Kidney (tissue), 14 donors: ENCODE measurements around the gene BZW2. TPM values are rescaled to one million over a fixed set of nuclear protein-coding genes. Genes with fewer than 3 reads are reported as not detected.

Experiments
- DNase-seq, 5 donors: peaks; one replicate each; pipeline ENCODE4 v3.0.0-alpha.2; 2013 to 2020
- FAIRE-seq: peaks from 2 replicates; lab custom pipeline; 2012; peaks lifted over from hg19 to GRCh38; lab: Jason Lieb, UNC
- H3K27ac ChIP-seq, 2 donors: one replicate each; pipeline ENCODE4 v1.7.0; 2013; ENCODE audit warnings: low read depth in 2 of 2, low read length in 2 of 2, inconsistent platforms in 1 of 2
- H3K27me3 ChIP-seq: one replicate; pipeline ENCODE4 v1.7.1; 2013; ENCODE audit warnings: low read length, inconsistent platforms; ENCODE audit not compliant: control insufficient read depth, insufficient read depth
- H3K36me3 ChIP-seq, 3 donors: one replicate each; pipeline versions ENCODE4 v1.7.0 to v1.7.1; 2013; ENCODE audit warnings: low read length in 3 of 3, control low read depth in 1 of 3, inconsistent platforms in 1 of 3; ENCODE audit not compliant: insufficient read depth in 3 of 3, control insufficient read depth in 2 of 3
- H3K4me1 ChIP-seq, 3 donors: one replicate each; pipeline versions ENCODE4 v1.7.0 to v1.7.1; 2013; ENCODE audit warnings: low read length in 3 of 3, inconsistent platforms in 1 of 3, low read depth in 1 of 3; ENCODE audit not compliant: control insufficient read depth in 2 of 3, insufficient read depth in 2 of 3
- H3K4me3 ChIP-seq, 3 donors: one replicate each; pipeline versions ENCODE4 v1.7.0 to v1.8.1; 2013; ENCODE audit warnings: low read length in 3 of 3, control low read depth in 1 of 3, inconsistent platforms in 1 of 3
- H3K9ac ChIP-seq, 3 donors: one replicate each; pipeline versions ENCODE4 v1.7.0 to v1.7.1; 2013; ENCODE audit warnings: low read length in 3 of 3, control low read depth in 1 of 3, inconsistent platforms in 1 of 3
- H3K9me3 ChIP-seq, 3 donors: one replicate each; pipeline versions ENCODE4 v1.7.0 to v1.7.1; 2013; ENCODE audit warnings: low read length in 3 of 3, control low read depth in 1 of 3, inconsistent platforms in 1 of 3; ENCODE audit not compliant: control insufficient read depth in 2 of 3, insufficient read depth in 1 of 3
- CTCF ChIP-seq: IDR thresholded peaks from 3 replicates; pipeline ENCODE4 v1.5.1; 2012; ENCODE audit warnings: mild to moderate bottlenecking, moderate library complexity, borderline replicate concordance; ENCODE audit not compliant: insufficient read depth; ENCODE audit errors: extremely low read depth
- intact Hi-C: fragments of 100-400 bp; cut with DNase I; formaldehyde crosslinking; loops from one replicate; pipeline ENCODE4 v1.11.1; 2022
- polyA plus RNA-seq: library from polyadenylated mRNA; stranded (reverse); fragments of 350-450 nt; fragmentation: Illumina TruSeq; extraction: RNeasy Lipid Tissue Mini Kit (QIAGEN cat#74804); gene quantifications from one replicate; pipeline ENCODE4 v1.2.3, GENCODE V29; 2014; ENCODE audit warnings: low read depth, low replicate concordance; ENCODE audit not compliant: insufficient read depth
- total RNA-seq: library from RNA; stranded (reverse); fragmentation: NEBNext Ultra II Directional; extraction: Animal tissue kit (Norgen Biotek cat#: 25700); gene quantifications from one replicate; pipeline ENCODE4 v1.2.1, GENCODE V29; 2021
- donor health status: control.
- donor health status: control.
- donor health status: control.
- donor health status: control.
- donor health status: control.
- donor health status: DM: yes; HTN: yes; CAD: no.
- donor health status: Normal renal cell carcinoma (clear cell type).

The BZW2 gene
- total and polyA plus RNA-seq, 2 donors from 2014 or later = 24.8 to 49.1 TPM

GRCh38 chr7:16661924-16662323, 15.9 kb downstream of the BZW2 start:
- no peak for TF ChIP-seq CTCF
- intact Hi-C loops = no loop called here
- Histone ChIP-seq H3K27me3 (no peaks in the 10 kb centered on the region), H3K9me3 (no peaks in the 10 kb centered on the region), H3K9ac (no peak overlapping the region), H3K27ac (no peak overlapping the region), H3K36me3 (no peaks in the 10 kb centered on the region), H3K4me3 (no peak overlapping the region), H3K4me1 (peaks cover 0 to 3% (median 0%) of the 10 kb centered on the region in 3 donors)
- FAIRE-seq (no peak), DNase-seq (no peak)

GRCh38 chr7:16667355-16667754, 21.4 kb downstream of the BZW2 start:
- FAIRE-seq (no peak), DNase-seq (no peak)
- no peak for TF ChIP-seq CTCF
- no peak overlapping the region for H3K9ac ChIP-seq
- H3K27me3 ChIP-seq = no peaks in the 10 kb centered on the region
- no peaks in the 10 kb centered on the region for H3K4me1 ChIP-seq
- H3K27ac ChIP-seq = no peak overlapping the region
- no peaks in the 10 kb centered on the region for H3K9me3 ChIP-seq
- H3K36me3 ChIP-seq = no peaks in the 10 kb centered on the region
- intact Hi-C loops = no loop called here
- no peak overlapping the region for H3K4me3 ChIP-seq

- DNase-seq (peak in 1 of 5 donors; percentile 41), FAIRE-seq (no peak)
- no peak overlapping the region for H3K4me3 ChIP-seq
- no peaks in the 10 kb centered on the region for H3K4me1 ChIP-seq
- intact Hi-C loops = no loop called here
- H3K36me3 ChIP-seq = no peaks in the 10 kb centered on the region
- no peak overlapping the region for H3K27ac ChIP-seq
- no peaks in the 10 kb centered on the region for H3K9me3 ChIP-seq
- no peaks in the 10 kb centered on the region for H3K27me3 ChIP-seq
- TF ChIP-seq CTCF = no peak
- H3K9ac ChIP-seq = no peak overlapping the region
These were observed 22.3 kb downstream of the BZW2 start for GRCh38 chr7:16668049-16668858.
